Nephron (organoid): Measurements from ENCODE around the gene DHPS.
"Not testable (repeated sequence)": the region's sequence is repeated elsewhere in the genome, so short reads cannot be mapped to it uniquely, and the experiment has no call there.

Experiments
- H3K27ac Mint-ChIP-seq, 3 experiments: 2 replicates each; pipeline ENCODE4 v1.8.0; 2020; ENCODE audit warnings: mixed read lengths in 3 of 3, mild to moderate bottlenecking in 2 of 3, moderate library complexity in 1 of 3
- H3K27me3 Mint-ChIP-seq: 2 replicates; pipeline ENCODE4 v1.8.0; 2021; ENCODE audit warnings: low read depth, mild to moderate bottlenecking, moderate library complexity, mixed read lengths
- H3K36me3 Mint-ChIP-seq: 2 replicates; pipeline ENCODE4 v1.8.0; 2020; ENCODE audit warnings: low read depth, mixed read lengths
- H3K4me1 Mint-ChIP-seq: 2 replicates; pipeline ENCODE4 v1.8.0; 2020; ENCODE audit warnings: mixed read lengths
- H3K4me3 Mint-ChIP-seq, 3 experiments: 2 replicates each; pipeline ENCODE4 v1.8.0; 2020; ENCODE audit warnings: mild to moderate bottlenecking in 3 of 3, mixed read lengths in 3 of 3, moderate library complexity in 2 of 3
- H3K9me3 Mint-ChIP-seq: 2 replicates; pipeline ENCODE4 v1.8.0; 2020; ENCODE audit warnings: mixed read lengths
- TF ChIP-seq, protein P1 (sequence below), 3 experiments: fragments of 200-600 bp; sonication (generic); IDR thresholded peaks; one replicate each; pipeline ENCODE4 v1.5.0; 2021; ENCODE audit warnings: antibody characterized with exemption in 3 of 3; ENCODE audit not compliant: unreplicated experiment in 3 of 3

DHPS gene

GRCh38 chr19:12680034-12680433 lies 1.6 kb downstream of the DHPS start:
- no peaks in the 10 kb centered on the region for H3K9me3 Mint-ChIP-seq
- H3K4me3 Mint-ChIP-seq, result peak overlapping the region; percentile 66 to 70 (median 69)
- H3K36me3 Mint-ChIP-seq, result peaks cover 35% of the 10 kb centered on the region
- H3K27ac Mint-ChIP-seq, result no peak overlapping the region
- peaks cover 6% of the 10 kb centered on the region for H3K4me1 Mint-ChIP-seq
- peaks cover 5% of the 10 kb centered on the region for H3K27me3 Mint-ChIP-seq
- TF ChIP-seq, protein P1, sequence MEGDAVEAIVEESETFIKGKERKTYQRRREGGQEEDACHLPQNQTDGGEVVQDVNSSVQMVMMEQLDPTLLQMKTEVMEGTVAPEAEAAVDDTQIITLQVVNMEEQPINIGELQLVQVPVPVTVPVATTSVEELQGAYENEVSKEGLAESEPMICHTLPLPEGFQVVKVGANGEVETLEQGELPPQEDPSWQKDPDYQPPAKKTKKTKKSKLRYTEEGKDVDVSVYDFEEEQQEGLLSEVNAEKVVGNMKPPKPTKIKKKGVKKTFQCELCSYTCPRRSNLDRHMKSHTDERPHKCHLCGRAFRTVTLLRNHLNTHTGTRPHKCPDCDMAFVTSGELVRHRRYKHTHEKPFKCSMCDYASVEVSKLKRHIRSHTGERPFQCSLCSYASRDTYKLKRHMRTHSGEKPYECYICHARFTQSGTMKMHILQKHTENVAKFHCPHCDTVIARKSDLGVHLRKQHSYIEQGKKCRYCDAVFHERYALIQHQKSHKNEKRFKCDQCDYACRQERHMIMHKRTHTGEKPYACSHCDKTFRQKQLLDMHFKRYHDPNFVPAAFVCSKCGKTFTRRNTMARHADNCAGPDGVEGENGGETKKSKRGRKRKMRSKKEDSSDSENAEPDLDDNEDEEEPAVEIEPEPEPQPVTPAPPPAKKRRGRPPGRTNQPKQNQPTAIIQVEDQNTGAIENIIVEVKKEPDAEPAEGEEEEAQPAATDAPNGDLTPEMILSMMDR (IDR thresholded peaks at IDR 0.05; ENCODE audit: unreplicated experiment in 3 of 3), result no peak

- not testable (repeated sequence) for H3K27ac Mint-ChIP-seq, H3K4me3 Mint-ChIP-seq, H3K27me3 Mint-ChIP-seq
These were observed 3.6 kb downstream of the DHPS start for GRCh38 chr19:12678039-12678438.

DNA sequence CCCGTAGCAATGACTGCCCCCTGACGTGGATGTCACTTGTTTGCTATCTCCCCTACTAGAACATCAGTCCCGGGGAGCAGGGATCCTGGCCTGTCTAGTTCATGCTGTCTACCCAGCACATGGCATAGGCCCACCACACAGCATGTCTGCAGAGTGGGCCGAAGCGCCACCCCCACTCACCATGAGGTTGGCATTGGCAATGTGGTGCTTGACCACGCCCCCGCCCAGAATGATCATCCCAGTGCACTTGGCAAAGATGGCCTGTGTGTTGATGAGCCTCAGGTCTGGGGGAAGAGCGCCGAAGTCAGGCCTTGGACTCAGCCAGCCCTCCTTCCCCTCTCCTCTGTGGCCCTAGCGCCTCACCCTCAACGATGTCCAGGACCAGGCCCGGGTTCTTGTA lies 4.8 kb downstream of the DHPS start:
- TF ChIP-seq, protein P1 (IDR thresholded peaks at IDR 0.05; ENCODE audit: unreplicated experiment in 3 of 3), result no peak
- Mint-ChIP-seq H3K9me3 (no peaks in the 10 kb centered on the region), H3K27ac (no peak overlapping the region), H3K4me3 (no peak overlapping the region), H3K4me1 (peaks cover 6% of the 10 kb centered on the region), H3K27me3 (no peaks in the 10 kb centered on the region), H3K36me3 (peaks cover 46% of the 10 kb centered on the region)

More at GRCh38 chr19:12678039-12678438, 3.6 kb downstream of the DHPS start:
- peaks cover 43% of the 10 kb centered on the region for H3K36me3 Mint-ChIP-seq
- H3K4me1 Mint-ChIP-seq, H3K9me3 Mint-ChIP-seq: not testable (repeated sequence)

DNA sequence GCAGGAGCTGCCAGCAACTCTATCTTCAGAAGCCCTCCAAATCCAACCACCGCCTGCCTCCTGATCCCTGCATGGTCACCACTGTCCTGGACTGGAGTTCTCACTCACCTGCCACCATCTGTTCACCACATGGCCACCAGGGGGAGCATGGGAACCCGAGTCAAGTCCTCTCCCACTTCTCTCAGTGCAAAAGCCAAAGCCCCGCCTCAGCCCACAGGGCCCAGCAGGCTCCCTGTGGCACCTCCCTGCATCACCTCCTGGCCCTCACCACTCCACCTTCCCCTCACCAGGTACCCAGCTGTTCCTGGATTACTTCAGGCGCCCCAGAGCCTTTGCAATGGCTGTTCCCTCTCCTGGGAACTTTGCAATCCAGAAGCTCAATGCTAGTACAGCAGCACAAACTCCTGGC lies 5.3 kb downstream of the DHPS start:
- peak overlapping the region in 2 of 3 experiments; percentile 10 to 47 for H3K27ac Mint-ChIP-seq
- H3K9me3 Mint-ChIP-seq, result no peaks in the 10 kb centered on the region
- peaks cover 48% of the 10 kb centered on the region for H3K36me3 Mint-ChIP-seq
- TF ChIP-seq, protein P1 (IDR thresholded peaks at IDR 0.05; ENCODE audit: unreplicated experiment in 3 of 3), result peak; percentile 70 to 79 (median 74)
- H3K27me3 Mint-ChIP-seq, result no peaks in the 10 kb centered on the region
- H3K4me3 Mint-ChIP-seq, result peak overlapping the region in 2 of 3 experiments; percentile 45 to 60
- H3K4me1 Mint-ChIP-seq, result peaks cover 6% of the 10 kb centered on the region

- Mint-ChIP-seq H3K4me3 (no peak overlapping the region), H3K9me3 (no peaks in the 10 kb centered on the region), H3K36me3 (peaks cover 44% of the 10 kb centered on the region), H3K27me3 (no peaks in the 10 kb centered on the region), H3K27ac (peak overlapping the region in 1 of 3 experiments; percentile 47), H3K4me1 (peaks cover 2% of the 10 kb centered on the region)
- TF ChIP-seq, protein P1 (IDR thresholded peaks at IDR 0.05; ENCODE audit: unreplicated experiment in 3 of 3), result no peak
These were observed 5.7 kb downstream of the DHPS start for GRCh38 chr19:12675940-12676339.

DNA sequence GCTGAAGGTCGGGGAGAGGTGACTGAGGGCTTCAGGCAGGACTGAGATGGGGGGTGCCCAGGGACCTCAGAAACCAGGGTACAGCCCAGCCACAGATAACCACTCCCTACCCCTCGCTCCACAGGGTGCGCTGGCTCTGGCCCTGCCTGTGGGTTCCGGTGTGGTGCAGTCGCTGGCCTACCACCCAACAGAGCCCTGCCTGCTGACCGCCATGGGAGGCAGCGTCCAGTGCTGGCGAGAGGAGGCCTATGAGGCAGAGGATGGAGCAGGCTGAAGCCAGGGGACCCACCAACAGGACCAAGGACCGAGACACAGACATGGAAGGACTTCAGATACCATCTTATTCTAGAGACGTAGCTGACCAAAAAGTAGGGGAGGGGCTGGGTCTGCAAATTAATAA lies 6.3 kb downstream of the DHPS start:
- TF ChIP-seq, protein P1 (IDR thresholded peaks at IDR 0.05; ENCODE audit: unreplicated experiment in 3 of 3), result no peak
- H3K4me3 Mint-ChIP-seq, result no peak overlapping the region
- no peaks in the 10 kb centered on the region for H3K9me3 Mint-ChIP-seq
- no peak overlapping the region for H3K27ac Mint-ChIP-seq
- H3K36me3 Mint-ChIP-seq, result peaks cover 42% of the 10 kb centered on the region
- H3K4me1 Mint-ChIP-seq, result no peaks in the 10 kb centered on the region
- H3K27me3 Mint-ChIP-seq, result no peaks in the 10 kb centered on the region
